Activated CD4-positive, CD25-positive, alpha-beta regulatory T cell (primary cell): Measurements from ENCODE around the gene HIVEP3.

Source experiments
- DNase-seq, 4 experiments: peaks; one replicate each; lab custom pipeline; 2025; lab: John Stamatoyannopoulos, UW

The HIVEP3 gene

GRCh38 chr1:41665962-41666917 is 252.5 kb downstream of the HIVEP3 start:
- DNase-seq = no peak

GRCh38 chr1:41664861-41665640 is 253.7 kb downstream of the HIVEP3 start:
- DNase-seq = no peak

DNA sequence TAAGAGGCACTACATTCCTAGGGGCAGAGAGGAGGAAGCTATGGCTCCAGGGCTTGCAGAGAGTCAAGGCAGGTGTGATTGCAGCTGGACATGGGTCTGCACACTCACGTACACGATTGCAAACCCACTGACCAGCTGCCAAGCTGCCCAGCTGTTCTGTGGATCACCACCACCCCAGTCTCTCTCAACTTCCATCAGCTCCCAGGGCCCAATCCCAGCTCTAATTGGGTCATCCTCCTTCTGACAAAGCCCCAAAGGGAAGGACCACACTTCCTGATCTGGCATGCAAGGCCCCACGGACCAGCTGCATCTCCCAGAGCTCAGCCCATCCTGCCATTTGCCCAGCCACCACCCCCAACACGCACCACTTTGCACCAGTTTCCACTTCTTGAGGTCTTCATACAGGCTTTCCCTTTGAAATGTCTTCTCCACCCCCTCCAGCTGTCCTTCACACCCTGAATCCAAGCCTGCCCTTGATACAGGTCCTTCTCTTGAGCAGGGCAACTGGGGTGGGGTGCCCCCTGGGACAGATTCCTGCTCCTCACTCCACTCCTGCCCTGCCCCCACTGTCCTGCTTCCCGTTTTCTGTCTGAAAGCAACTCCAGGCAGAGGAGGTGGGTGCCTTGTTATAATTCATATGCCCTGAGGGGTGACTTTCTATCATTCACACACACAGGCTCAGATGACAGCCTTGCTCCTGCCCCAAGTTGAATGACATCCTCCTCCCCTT is 254.9 kb downstream of the HIVEP3 start:
- no peak for DNase-seq

GRCh38 chr1:41662765-41663437 is 255.8 kb downstream of the HIVEP3 start:
- DNase-seq = no peak

- peak; percentile 26 to 58 (median 34) for DNase-seq
These were observed 256.5 kb downstream of the HIVEP3 start for GRCh38 chr1:41662061-41662764.

DNA sequence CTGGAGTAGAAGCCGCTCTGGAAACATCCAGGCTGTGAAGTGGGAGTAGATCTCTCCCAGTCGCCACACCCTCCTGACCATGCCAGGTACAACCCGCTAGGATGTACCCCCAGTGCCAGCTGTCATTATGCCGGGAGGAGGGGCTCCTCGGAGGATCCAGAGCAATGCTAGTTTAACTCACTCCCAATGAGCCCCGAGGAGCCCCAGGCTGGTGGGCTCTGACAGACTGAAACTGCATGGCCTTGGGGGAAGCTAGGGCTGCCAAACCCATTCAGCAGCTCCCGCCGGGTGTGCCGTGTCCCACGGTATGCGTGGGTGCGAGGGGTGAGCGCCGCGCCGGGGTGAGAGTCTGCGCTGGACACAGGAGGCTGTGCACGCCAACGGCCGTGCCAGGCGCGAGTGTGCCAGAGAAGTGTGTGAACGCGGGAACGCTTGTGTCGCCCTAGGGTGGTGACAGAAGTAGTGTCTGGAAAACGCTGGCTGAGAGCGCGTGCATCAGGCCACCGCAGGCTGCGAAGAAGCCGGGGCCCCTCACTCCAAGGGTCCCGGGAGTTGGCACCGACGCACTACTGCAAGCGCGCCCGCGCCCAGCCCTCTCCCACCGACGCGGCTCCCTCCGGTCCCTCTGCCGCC is 257.2 kb downstream of the HIVEP3 start:
- no peak for DNase-seq

DNA sequence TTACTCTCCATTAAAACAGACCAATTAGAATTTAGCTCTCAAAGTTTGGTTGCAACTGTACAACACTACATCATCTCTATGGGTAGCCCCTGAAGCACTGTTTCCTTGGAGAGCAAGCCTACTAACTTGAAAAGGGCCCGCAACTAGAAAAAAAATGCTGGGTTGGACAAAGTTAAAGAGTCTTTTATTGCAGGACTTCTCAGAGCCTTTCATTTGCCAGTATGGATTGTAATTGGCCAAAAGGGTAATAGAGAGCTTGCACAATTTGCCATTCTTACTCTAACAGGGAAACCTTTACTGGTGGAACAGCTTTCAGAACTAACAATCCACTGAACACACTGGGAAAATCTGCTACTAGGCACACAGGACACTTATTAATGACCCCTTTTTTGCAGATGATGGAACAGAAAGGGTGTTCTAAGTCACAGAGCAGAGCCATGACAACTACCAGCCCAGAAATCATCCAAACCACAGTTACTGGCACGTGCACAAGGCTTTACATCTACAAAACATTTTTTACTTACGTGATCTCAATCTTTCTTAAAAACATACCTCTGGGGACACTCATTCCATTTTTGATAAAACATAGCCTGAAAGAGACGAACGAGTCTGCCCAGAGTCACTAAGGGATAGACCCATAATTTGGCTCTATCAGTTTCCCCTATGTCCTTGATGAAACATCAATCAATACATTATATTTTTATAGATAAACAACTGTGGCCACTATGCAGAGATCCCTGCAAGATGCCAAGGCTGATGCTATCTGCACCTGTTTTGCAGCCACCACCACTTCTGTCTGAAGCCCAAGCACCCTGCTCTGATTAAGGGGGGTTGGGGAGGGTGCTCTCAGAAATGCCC is 257.9 kb downstream of the HIVEP3 start:
- no peak for DNase-seq

GRCh38 chr1:41659903-41660302 is 258.8 kb downstream of the HIVEP3 start:
- DNase-seq = no peak

DNA sequence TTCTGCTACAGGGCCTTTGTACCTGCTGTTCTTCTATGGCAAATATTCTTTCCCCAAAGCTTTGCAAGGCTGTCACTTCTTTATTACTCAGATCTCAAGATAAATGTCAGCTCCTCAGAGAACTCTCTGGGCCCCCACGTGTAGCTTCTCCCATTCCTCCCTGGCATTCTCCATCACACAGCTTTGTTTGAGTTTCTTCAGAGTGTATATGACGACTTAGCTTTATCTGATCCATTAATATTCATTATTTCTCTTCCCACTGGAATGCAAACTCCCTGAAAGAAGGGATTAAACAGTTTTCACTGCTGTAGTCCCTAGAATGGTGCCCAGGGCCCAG is 259.6 kb downstream of the HIVEP3 start:
- DNase-seq = no peak

DNA sequence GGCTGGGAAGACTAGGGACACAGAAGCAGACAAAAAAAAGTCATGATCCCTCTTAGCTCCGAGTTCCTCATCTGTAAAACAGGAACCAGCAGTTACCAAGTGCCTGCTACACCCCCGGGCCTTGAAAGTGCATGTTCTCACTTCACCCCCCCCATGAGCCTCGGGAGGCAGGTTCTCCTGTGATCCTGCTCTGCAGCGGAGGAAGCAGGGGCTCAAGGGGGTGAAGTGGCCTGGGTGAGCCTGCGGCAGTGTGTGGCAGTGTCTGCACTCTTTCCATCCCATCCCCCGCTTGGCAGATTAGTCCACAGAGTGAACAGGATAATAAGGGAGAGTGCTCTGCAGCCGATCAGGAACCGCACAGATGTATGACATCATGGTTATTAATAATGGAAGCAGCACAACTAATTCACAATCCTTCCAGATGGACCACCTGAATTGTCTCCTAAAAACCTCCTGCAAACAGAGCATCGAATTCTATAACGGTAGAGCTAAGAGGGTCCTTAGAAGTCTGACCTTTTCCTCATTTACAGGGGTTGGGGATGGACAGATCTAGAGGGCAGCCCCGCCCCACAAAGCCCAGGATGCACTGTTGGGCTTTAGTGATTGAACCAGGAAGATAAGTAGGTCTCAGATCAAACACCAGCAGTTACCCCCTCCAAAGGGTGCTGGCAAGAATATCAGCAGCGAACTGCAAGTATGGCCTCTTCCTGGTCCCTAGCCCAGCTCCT is 260.1 kb downstream of the HIVEP3 start:
- DNase-seq = no peak

DNA sequence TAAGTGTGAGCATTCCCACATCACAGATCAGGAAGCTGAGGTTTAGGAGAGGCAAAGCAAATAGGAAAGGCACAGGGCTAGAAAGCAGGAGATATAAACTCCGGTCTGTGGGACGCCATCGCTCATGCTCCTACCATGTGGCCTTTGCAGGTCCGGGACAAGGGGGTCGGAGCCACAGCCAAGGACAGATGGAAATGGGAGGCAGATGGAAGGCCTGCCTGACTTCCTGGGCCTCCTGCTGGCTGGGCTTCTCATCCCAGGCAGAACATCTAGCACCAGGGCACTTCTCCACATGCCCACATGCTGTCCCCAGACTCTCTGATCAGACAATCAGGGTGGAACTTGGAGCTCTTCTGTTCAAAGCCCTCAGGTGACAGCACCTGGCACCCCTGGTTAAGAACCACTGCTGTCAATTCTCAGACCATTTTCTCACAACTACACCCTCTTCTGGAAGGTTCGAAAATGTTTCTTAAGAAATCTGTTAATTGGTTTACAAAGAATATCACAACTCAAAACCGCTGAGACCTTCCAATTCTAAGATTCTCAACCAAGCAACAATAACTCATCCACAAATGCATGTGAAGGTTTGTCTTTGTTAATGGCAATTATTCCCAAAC is 260.9 kb downstream of the HIVEP3 start:
- DNase-seq = no peak

DNA sequence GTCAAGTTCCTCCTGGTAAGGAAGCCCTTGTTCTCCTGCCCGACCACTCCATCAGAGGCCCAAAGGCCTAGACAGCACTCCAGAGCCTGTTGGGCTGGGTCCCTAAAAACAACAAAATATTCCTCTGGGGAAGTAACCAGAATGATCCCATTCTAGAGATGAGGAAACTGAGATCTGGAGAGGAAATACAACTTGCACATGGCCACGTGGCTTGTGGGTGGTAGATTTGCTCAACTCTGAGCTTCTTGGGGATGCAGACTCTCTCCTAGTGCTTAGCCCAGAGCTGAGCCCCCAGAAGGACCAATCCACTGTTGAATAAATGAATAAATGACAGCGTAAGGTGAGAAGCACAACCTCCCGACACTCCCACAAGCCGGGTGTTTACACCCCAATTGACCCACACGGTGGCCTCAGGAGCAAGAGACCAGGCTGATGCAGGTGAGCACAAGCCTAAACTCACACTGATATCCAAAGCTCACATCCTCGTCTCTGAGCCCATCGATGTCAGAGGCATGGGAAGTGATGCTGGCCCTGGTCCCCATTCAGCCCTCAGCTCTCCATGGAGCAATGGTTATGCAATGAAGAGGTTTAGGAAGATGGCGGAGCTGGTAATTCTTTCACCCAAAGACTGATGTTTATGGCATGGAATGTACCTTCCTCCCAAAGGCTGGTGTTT is 261.8 kb downstream of the HIVEP3 start:
- DNase-seq = no peak

- no peak for DNase-seq
These were observed 262.7 kb downstream of the HIVEP3 start for GRCh38 chr1:41656068-41656467.

DNA sequence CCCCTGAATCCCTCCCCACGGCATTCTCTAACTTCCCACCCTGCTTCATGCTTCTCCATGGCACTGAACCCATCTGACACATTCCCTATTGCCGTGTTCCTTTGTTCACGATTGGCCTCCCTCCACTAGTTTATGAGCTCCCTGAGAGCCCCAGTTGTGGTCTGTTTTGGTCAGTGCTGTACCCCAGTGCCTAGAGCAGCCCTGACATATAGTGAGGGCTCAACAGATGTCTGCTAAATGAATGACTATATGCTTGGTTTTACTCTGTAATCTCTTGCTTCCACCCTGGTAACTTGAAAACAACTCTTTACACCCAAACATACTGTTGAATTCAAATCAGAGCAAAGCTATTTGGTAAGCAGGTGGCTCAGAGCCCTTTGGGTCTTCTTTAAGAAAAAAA is 263.1 kb downstream of the HIVEP3 start:
- DNase-seq = no peak

DNA sequence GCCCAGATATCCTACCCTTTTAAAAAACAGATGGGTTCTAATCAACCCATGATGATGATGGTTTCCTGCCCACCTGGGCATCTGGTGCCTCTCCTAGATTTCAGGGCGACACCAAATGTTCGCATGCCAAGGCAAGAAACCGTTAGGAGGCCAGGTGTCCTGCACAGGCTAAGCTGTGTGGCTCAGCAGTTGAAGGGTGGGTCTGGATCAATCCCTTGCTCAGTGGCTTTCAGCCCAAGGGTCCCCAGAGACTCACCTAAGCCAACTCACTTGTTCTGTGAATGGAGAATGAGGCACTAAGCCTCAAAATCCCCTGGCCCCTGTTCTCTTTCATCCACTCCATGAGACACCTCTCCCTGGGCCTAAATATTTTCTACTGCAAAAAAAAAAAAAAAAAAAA is 265.1 kb downstream of the HIVEP3 start:
- DNase-seq = no peak

DNA sequence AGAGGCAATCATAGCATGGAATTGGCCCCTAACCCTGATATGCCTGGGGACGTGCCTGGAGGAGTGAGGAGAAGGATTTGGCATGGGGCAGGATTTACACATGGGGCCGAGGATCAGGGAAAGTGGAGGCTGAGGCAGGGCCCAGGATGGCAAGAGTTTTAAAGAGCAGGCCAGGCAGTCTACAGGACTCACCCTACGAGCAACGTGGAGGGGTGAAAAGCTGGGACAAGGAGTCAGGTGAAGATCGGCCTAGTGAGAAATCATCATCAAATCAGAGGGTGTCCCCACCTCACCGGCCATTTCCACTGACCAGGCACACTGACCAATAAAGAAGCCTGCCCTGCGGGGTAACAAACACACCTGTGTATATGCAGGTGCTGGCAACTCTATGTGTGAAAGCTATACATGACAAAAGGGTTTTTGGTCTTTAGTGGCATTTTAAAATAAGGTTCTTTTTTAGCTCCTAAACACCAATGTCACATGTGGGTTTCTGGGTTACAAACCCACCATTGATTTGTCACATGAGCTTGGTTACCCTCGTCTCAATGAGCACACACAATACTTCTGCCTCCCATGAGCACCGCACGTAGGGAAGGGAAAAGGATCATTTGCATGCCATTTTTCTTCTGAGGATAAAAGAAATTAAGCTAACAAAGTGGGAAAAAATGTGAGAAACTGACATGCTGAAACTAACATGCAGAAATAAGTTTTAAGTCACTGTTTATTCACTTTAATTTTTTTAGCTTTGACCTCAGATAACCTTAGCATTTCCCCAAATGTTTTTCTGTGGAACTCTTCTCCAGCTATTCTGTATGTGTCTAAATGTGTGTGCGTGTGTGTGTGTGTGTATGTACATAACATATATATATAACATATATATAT is 266.1 kb downstream of the HIVEP3 start:
- no peak for DNase-seq
